DND-41 (cell line): ENCODE data around the gene EPHA1.

Experiments used
- EZH2 ChIP-seq: IDR thresholded peaks from 3 replicates; pipeline ENCODE4 v1.6.1; 2012; ENCODE audit warnings: borderline replicate concordance, low read depth, mild to moderate bottlenecking, moderate library complexity, low read length, inconsistent platforms; ENCODE audit not compliant: severe bottlenecking
- TF ChIP-seq, protein P1 (sequence below): IDR thresholded peaks from 2 replicates; pipeline ENCODE4 v1.5.1; 2012; ENCODE audit warnings: borderline replicate concordance, low read length, moderate library complexity, mild to moderate bottlenecking; ENCODE audit not compliant: poor library complexity, severe bottlenecking; ENCODE audit errors: extremely low read depth

DNA sequence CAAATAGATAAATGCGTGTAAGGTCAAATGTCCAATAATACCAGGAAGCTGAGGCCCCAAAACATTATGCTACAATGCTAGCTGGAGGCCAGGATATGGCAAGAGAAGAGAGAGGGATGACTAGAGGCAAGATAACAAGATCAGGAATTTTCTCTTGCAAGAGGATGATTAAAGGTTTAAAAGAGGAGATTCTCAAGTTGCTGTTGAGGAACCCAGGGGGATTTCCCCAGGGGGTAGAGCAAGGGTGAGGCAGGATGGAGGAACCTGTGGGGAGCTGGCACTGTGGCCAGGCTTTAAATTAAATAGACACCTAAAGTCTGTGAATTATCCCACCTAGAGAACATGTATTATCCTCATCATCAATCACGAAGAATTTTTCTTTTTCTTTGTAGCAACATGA, 31.2 kb upstream of the EPHA1 start:
- no peak for TF ChIP-seq EZH2
- TF ChIP-seq, protein P1, sequence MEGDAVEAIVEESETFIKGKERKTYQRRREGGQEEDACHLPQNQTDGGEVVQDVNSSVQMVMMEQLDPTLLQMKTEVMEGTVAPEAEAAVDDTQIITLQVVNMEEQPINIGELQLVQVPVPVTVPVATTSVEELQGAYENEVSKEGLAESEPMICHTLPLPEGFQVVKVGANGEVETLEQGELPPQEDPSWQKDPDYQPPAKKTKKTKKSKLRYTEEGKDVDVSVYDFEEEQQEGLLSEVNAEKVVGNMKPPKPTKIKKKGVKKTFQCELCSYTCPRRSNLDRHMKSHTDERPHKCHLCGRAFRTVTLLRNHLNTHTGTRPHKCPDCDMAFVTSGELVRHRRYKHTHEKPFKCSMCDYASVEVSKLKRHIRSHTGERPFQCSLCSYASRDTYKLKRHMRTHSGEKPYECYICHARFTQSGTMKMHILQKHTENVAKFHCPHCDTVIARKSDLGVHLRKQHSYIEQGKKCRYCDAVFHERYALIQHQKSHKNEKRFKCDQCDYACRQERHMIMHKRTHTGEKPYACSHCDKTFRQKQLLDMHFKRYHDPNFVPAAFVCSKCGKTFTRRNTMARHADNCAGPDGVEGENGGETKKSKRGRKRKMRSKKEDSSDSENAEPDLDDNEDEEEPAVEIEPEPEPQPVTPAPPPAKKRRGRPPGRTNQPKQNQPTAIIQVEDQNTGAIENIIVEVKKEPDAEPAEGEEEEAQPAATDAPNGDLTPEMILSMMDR: no peak
